Measurements from ENCODE around the gene FOXL3.

FOXL3 gene

DNA sequence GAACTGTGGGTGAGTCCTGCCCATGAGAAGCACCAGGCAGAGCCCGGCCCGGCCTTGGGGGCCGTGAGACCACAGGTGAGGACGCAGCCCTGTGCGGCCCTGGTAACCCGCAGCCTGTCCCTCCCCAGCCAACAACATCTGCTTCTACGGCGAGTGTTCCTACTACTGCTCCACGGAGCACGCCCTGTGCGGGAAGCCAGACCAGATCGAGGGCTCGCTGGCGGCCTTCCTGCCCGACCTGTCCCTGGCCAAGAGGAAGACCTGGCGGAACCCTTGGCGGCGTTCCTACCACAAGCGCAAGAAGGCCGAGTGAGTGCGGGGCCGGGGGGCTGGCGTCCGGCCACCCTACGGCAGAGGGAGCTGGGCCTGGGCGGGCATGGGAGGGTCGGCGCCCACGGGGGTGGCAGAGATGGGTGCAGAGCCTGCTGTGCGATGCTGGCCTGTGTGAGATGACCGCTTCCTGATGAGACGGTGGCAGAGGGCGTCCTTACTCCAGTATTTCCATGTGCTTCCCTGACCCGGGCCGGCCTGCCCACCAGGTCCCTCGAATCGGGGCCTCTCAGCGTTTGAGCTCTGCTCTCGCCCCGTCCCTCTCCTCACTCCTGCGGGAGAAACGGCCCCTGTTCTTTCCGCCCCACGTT is 34.1 kb upstream of the FOXL3 start:
- no peak overlapping the region for H3K4me3 ChIP-seq (replicated peaks in 1 of 2; ENCODE audit: low read depth in 2 of 2, low read length in 2 of 2)
- DNase-seq (ENCODE audit: low read depth in 2 of 2), result no peak
- TF ChIP-seq, protein P1, sequence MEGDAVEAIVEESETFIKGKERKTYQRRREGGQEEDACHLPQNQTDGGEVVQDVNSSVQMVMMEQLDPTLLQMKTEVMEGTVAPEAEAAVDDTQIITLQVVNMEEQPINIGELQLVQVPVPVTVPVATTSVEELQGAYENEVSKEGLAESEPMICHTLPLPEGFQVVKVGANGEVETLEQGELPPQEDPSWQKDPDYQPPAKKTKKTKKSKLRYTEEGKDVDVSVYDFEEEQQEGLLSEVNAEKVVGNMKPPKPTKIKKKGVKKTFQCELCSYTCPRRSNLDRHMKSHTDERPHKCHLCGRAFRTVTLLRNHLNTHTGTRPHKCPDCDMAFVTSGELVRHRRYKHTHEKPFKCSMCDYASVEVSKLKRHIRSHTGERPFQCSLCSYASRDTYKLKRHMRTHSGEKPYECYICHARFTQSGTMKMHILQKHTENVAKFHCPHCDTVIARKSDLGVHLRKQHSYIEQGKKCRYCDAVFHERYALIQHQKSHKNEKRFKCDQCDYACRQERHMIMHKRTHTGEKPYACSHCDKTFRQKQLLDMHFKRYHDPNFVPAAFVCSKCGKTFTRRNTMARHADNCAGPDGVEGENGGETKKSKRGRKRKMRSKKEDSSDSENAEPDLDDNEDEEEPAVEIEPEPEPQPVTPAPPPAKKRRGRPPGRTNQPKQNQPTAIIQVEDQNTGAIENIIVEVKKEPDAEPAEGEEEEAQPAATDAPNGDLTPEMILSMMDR (IDR thresholded peaks at IDR 0.05; ENCODE audit: low read depth, low read length), result no peak

DNA sequence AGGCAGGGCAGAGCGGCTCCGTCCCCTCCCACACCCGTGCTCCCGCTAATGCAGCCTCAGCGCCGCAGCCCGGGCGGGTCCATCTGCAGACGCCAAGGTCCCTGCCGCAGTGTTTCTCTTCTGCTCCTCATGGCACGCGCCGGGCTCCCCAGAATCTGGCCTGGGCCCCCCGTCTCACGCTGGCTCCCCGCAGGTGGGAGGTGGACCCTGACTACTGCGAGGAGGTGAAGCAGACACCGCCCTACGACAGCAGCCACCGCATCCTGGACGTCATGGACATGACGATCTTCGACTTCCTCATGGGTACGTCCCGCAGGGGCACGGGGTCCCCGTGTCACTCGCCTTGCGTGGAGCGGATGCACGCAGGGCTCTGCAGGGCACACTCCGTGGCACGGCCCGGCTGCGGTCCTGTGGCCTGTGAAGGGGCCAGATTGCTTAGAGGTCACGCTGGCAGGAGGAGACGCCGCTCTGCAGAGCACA is 33.5 kb upstream of the FOXL3 start:
- no peak overlapping the region for H3K4me3 ChIP-seq (replicated peaks in 1 of 2; ENCODE audit: low read depth in 2 of 2, low read length in 2 of 2)
- DNase-seq (ENCODE audit: low read depth in 2 of 2), result no peak
- TF ChIP-seq, protein P1 (IDR thresholded peaks at IDR 0.05; ENCODE audit: low read depth, low read length), result no peak

DNA sequence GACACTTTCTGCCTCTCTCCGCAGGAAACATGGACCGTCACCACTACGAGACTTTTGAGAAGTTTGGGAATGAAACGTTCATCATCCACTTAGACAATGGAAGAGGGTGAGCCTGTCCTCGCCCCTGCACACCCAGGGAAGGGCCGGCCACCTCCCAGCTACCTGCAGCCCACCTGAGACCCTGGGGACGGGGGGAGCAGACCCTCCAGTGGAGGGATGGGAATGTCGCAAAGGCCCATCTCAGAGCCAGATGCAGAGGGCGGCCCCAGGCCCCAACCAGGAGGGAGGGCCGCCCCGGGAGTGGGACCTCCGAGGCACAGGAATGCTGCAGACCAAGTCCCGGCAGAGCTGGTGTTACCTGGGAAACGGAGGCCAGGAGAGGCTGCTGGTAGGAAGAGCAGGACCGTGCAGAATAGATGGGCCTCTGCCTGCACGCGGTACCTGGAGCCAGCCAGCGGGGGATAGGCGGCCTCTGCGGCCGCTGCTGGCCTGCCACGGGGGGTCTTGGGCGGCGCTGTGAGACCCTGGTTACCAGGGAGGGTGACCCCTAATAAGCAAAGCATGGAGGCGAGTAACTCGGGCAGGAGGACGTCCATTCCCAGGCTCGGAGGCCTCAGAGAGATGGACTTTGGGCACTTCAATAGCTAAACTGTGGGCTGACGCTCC is 32.9 kb upstream of the FOXL3 start:
- TF ChIP-seq, protein P1 (IDR thresholded peaks at IDR 0.05; ENCODE audit: low read depth, low read length), result no peak
- no peak for DNase-seq (ENCODE audit: low read depth in 2 of 2)
- no peak overlapping the region for H3K4me3 ChIP-seq (replicated peaks in 1 of 2; ENCODE audit: low read depth in 2 of 2, low read length in 2 of 2)

- DNase-seq (ENCODE audit: low read depth in 2 of 2), result no peak
Measured at GRCh38 chr7:257647-257992, 32.4 kb upstream of the FOXL3 start.

DNA sequence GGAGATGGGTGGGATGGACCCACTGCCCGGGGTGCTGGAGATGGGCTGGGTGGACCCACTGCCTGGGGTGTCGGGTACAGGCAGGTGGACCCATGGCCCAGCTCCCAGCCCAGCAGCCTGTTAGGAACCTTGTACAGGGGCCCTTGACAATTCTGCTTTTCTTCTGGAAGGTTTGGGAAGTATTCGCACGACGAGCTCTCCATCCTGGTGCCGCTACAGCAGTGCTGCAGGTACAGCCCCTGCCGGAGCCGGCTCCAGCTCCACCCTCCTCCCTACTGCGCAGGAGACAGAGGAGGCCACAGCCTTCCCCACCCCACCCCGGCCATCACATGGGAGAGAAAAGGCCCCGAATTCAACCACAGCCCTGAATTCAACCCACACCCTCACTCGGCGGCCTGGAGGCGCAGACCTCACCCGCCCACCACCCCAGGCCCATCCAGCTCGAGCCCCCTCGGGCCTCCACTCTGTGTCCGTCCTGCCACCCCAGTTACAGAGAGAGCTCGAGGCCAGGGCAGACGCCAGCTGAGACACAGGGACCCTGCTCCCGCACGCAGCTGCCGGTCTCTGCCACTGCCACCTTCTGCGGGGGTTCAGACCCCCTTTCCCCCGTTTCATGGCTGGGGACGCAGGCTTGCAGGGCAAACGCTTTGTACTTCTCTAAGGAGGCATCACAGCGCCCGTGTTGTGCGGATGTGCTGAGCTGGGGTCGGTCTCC is 31.3 kb upstream of the FOXL3 start:
- TF ChIP-seq, protein P1 (IDR thresholded peaks at IDR 0.05; ENCODE audit: low read depth, low read length), result no peak
- DNase-seq (ENCODE audit: low read depth in 2 of 2), result no peak
- no peak overlapping the region for H3K4me3 ChIP-seq (replicated peaks in 1 of 2; ENCODE audit: low read depth in 2 of 2, low read length in 2 of 2)

More at GRCh38 chr7:257647-257992, 32.4 kb upstream of the FOXL3 start:
- TF ChIP-seq, protein P1 (IDR thresholded peaks at IDR 0.05; ENCODE audit: low read depth, low read length), result no peak
- H3K4me3 ChIP-seq (replicated peaks in 1 of 2; ENCODE audit: low read depth in 2 of 2, low read length in 2 of 2), result no peak overlapping the region

DNA sequence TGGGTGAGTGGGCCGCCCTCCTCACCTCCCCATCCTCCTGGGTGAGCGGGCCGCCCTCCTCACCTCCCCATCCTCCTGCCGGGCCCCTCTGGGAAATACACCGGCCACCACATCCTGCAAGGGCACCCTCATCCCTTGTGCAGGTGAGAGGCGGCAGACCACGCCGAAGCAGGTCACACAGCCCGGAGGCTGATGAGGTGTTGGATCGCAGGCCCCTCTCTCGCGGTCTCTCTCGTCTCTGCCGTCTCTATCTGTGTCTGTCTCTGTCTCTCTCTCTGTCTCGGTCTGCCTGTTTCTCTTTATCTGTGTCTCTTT is 30.8 kb upstream of the FOXL3 start:
- DNase-seq (ENCODE audit: low read depth in 2 of 2), result no peak
- H3K4me3 ChIP-seq (replicated peaks in 1 of 2; ENCODE audit: low read depth in 2 of 2, low read length in 2 of 2), result no peak overlapping the region
- TF ChIP-seq, protein P1 (IDR thresholded peaks at IDR 0.05; ENCODE audit: low read depth, low read length), result no peak
